Psoas muscle (tissue), 8 donors: Measurements from ENCODE around the gene TCF12. TPM values are rescaled to one million over a fixed set of nuclear protein-coding genes. Genes with fewer than 3 reads are reported as not detected.

Source experiments
- ATAC-seq, 4 donors: fragments of 200-7000 bp; cut with Tn5 transposase; one replicate each; pipeline ENCODE4 v1.9.1; 2020; ENCODE audit warnings: moderate library complexity in 3 of 4, mild to moderate bottlenecking in 2 of 4
- DNase-seq, 2 donors: peaks; one replicate each; pipeline ENCODE4 v3.0.0-alpha.2; 2020
- H3K27ac ChIP-seq: fragments of 200-600 bp; one replicate; pipeline ENCODE4 v1.8.0; 2022
- H3K27me3 ChIP-seq, 3 donors: fragments of 200-600 bp in 1 of 3; one replicate each; pipeline versions ENCODE4 v1.6.1 to v1.8.0; 2013 to 2022; ENCODE audit warnings: low read length in 2 of 3, mild to moderate bottlenecking in 2 of 3, moderate library complexity in 1 of 3; ENCODE audit not compliant: insufficient read depth in 3 of 3
- H3K36me3 ChIP-seq, 2 donors: fragments of 200-600 bp in 1 of 2; one replicate each; pipeline versions ENCODE4 v1.6.1 to v1.8.0; 2013 to 2022; ENCODE audit warnings: low read depth in 1 of 2, mild to moderate bottlenecking in 1 of 2, moderate library complexity in 1 of 2; ENCODE audit not compliant: insufficient read depth in 1 of 2
- H3K4me1 ChIP-seq: fragments of 200-600 bp; one replicate; pipeline ENCODE4 v1.8.0; 2022
- H3K4me3 ChIP-seq: fragments of 200-600 bp; one replicate; pipeline ENCODE4 v1.8.0; 2022; ENCODE audit warnings: mild to moderate bottlenecking
- H3K9me3 ChIP-seq: fragments of 200-600 bp; one replicate; pipeline ENCODE4 v1.8.0; 2022
- WGBS, 3 donors: extraction: QIAGEN DNeasy Blood & Tissue Kit; methylation state at CpG; one replicate each; pipeline versions ENCODE4 v1.1.6 to v1.1.7; 2013; 5-methylcytosine and 5-hydroxymethylcytosine counted together
- intact Hi-C, 2 donors: fragments of 100-400 bp; cut with DNase I; formaldehyde crosslinking; loops; one replicate each; pipeline versions ENCODE4 v1.11.0 to v1.14.2; 2022
- polyA plus RNA-seq, 3 donors: library from polyadenylated mRNA; stranded (reverse); fragments of 200-250 nt; gene quantifications; one replicate each; pipeline ENCODE4 v1.2.3, GENCODE V29; 2013
- total RNA-seq, 4 donors: library from RNA; stranded (reverse); fragmentation: NEBNext Ultra II Directional in 2 of 4; extraction: Animal tissue kit (Norgen Biotek cat#: 25700) in 2 of 4; gene quantifications; one replicate each; pipeline versions ENCODE4 v1.2.1 to v1.2.4, GENCODE V29; 2021 to 2023
- TF ChIP-seq, protein P1 (sequence below): fragments of 200-600 bp; IDR thresholded peaks from one replicate; pipeline ENCODE4 v1.8.0; 2022; ENCODE audit warnings: antibody characterized with exemption
- donor health status: healthy with polysubstance abuse.
- donor health status: DM: no; HTN: no; CAD: no; lungs with moderate emphysema.
- donor health status: Bipolar disorder and iron deficiency.
- donor health status: healthy.
- donor health status: DM: yes; HTN: yes; CAD: no.
- donor health status: DM: no; HTN: no; CAD: no.
- donor health status: DM: no; HTN: no; CAD: no.
- donor health status: DM: yes; HTN: yes; CAD: no.

The TCF12 gene
- total and polyA plus RNA-seq, 7 donors = 10.5 to 53.1 (median 30.5) TPM

DNA sequence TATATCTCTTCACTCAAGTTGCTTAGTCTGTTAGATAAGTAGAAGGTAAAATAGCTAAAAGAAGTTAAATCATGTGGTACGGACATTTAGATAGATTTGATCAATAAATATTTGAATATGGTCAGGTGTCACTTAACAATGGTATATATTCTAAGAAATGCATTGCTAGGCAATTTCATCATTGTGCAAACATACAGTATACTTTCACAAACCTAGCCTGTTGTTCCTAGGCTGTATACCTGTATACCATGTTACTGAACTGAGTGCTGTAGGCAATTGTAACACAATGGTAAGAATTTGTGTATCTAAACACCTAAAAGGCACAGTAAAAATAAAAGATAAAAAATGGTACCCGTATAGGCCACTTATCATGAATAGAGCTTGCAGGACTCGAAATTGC lies 345.1 kb downstream of the TCF12 start:
- Histone ChIP-seq H3K27ac (no peak overlapping the region), H3K36me3 (peaks cover 3 to 45% of the 10 kb centered on the region in 2 donors), H3K27me3 (no peaks in the 10 kb centered on the region), H3K4me3 (no peak overlapping the region), H3K9me3 (no peaks in the 10 kb centered on the region), H3K4me1 (peaks cover 6% of the 10 kb centered on the region)
- 89 to 96% (median 93%) methylated on average over 3 of the region's 3 CpGs for WGBS, 3 donors
- no peak for DNase-seq
- TF ChIP-seq, protein P1, sequence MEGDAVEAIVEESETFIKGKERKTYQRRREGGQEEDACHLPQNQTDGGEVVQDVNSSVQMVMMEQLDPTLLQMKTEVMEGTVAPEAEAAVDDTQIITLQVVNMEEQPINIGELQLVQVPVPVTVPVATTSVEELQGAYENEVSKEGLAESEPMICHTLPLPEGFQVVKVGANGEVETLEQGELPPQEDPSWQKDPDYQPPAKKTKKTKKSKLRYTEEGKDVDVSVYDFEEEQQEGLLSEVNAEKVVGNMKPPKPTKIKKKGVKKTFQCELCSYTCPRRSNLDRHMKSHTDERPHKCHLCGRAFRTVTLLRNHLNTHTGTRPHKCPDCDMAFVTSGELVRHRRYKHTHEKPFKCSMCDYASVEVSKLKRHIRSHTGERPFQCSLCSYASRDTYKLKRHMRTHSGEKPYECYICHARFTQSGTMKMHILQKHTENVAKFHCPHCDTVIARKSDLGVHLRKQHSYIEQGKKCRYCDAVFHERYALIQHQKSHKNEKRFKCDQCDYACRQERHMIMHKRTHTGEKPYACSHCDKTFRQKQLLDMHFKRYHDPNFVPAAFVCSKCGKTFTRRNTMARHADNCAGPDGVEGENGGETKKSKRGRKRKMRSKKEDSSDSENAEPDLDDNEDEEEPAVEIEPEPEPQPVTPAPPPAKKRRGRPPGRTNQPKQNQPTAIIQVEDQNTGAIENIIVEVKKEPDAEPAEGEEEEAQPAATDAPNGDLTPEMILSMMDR = no peak
- intact Hi-C loops = no loop called here
- no peak for ATAC-seq

DNA sequence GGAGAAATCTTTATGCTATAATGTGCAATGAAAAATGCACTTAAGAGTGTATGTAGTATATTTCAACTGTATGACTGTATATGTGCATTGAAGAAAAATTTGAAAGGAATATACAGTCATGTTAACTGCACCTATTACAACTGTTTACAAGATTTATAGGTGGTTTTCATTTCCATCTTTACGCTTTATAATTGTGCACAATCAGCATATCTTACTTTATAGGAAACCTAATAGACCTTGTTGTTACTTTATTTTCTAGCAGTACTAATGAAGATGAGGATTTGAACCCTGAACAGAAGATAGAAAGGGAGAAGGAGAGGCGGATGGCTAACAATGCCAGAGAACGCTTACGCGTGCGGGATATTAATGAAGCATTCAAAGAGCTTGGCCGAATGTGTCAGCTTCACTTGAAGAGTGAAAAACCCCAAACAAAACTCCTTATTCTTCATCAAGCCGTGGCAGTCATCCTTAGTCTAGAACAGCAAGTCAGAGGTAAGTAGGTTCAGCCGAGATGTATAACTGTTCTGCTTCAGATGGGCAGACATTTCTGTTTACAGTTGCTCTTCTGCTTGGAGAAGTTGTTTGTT lies 354.4 kb downstream of the TCF12 start:
- intact Hi-C loops = loop anchor here in 1 of 2 donors (10.0 kb wide), 1 partner anchor 48 kb away; no protein-coding TSS in a partner anchor
- TF ChIP-seq, protein P1 = no peak
- Histone ChIP-seq H3K4me1 (no peaks in the 10 kb centered on the region), H3K9me3 (no peaks in the 10 kb centered on the region), H3K27me3 (no peaks in the 10 kb centered on the region), H3K27ac (no peak overlapping the region), H3K4me3 (no peak overlapping the region), H3K36me3 (peaks cover 3 to 36% of the 10 kb centered on the region in 2 donors)
- DNase-seq (no peak), ATAC-seq (no peak)
- 92 to 95% (median 95%) methylated on average over 9 of the region's 9 CpGs for WGBS, 3 donors

DNA sequence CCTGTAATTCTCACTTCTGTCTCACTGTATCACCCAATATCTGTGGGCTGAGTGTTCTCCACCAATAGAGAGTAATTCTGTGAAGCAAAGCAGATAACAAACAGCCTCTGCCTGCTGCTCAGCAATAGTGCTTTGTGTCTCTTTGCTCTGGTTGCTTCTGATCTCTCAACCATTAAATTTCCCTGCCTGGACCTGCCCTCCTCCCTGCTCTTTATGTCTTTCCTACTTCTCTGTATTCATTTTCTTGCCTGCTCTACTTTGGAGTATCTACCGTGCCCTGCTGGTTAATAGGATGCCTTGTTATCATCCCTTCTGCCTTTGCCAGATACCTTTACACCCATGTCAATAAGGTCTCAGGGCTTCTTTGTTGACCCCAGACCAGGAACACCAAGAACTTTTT lies 355.0 kb downstream of the TCF12 start:
- DNase-seq (no peak), ATAC-seq (no peak)
- intact Hi-C loops = loop anchor here in 1 of 2 donors (10.0 kb wide), 1 partner anchor 49 kb away; no protein-coding TSS in a partner anchor
- 88 to 92% (median 89%) methylated on average over 1 of the region's 1 CpG for WGBS, 3 donors
- H3K9me3 ChIP-seq = no peaks in the 10 kb centered on the region
- H3K27ac ChIP-seq = no peak overlapping the region
- peaks cover 3 to 42% of the 10 kb centered on the region in 2 donors for H3K36me3 ChIP-seq
- no peak overlapping the region for H3K4me3 ChIP-seq
- H3K4me1 ChIP-seq = no peaks in the 10 kb centered on the region
- H3K27me3 ChIP-seq = no peaks in the 10 kb centered on the region
- TF ChIP-seq, protein P1 = no peak

DNA sequence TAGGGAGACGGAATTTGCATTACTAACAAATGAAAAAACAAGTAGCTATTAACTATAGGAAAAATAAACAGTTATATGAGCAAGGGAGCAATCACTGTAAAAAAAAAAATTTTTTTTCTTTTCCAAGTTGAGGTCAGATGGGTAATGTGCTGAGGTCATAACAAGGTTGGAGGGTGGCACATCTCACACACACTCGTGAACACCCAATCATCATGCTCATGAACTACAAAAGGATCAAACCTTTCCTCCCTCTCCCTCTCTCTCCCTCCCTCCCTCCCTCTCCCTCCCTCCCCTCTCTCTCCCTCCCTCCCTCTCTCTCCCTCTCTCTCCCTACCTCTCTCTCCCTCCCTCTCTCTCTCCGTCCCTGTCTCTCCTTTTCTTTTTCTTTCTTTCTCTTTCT lies 360.0 kb downstream of the TCF12 start:
- intact Hi-C loops = loop anchor here in 1 of 2 donors (10.0 kb wide), 1 partner anchor 54 kb away; no protein-coding TSS in a partner anchor
- H3K27ac ChIP-seq = no peak overlapping the region
- H3K27me3 ChIP-seq = no peaks in the 10 kb centered on the region
- TF ChIP-seq, protein P1 = no peak
- H3K36me3 ChIP-seq = peaks cover 3 to 76% of the 10 kb centered on the region in 2 donors
- 81 to 92% (median 88%) methylated on average over 2 to 3 of the region's 3 CpGs for WGBS, 3 donors
- H3K4me3 ChIP-seq = no peak overlapping the region
- H3K9me3 ChIP-seq = no peaks in the 10 kb centered on the region
- DNase-seq = no peak
- no peak for ATAC-seq
- H3K4me1 ChIP-seq = no peaks in the 10 kb centered on the region

DNA sequence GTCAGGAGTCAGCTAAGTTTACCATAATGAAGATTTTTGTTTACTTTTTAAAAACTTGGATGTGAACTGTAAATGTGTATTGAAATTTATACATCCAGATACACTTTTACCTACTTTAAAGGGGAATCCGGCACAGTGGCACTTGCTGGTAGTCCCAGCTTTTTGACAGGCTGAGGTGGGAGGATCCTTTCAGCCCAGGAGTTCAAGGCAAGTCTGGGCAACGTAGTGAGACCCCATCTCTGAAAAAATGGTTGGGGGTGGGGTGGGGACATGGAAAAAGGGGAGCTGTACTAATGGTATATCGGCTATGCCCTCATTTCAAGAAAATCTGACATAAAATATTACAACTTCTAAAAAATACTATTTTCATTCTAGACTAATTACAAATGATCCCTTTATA lies 362.0 kb downstream of the TCF12 start:
- no peak for ATAC-seq
- H3K27me3 ChIP-seq = no peaks in the 10 kb centered on the region
- TF ChIP-seq, protein P1 = no peak
- no peak overlapping the region for H3K27ac ChIP-seq
- whole genome bisulfite sequencing, 3 donors = 94 to 98% (median 98%) methylated on average over 3 of the region's 3 CpGs
- no peaks in the 10 kb centered on the region for H3K4me1 ChIP-seq
- no peaks in the 10 kb centered on the region for H3K9me3 ChIP-seq
- no peak overlapping the region for H3K4me3 ChIP-seq
- DNase-seq = no peak
- peaks cover 0 to 76% of the 10 kb centered on the region in 2 donors for H3K36me3 ChIP-seq
- intact Hi-C loops = no loop called here
